ENCODE measurements around the gene CFAP45. TPM values are rescaled to one million over a fixed set of nuclear protein-coding genes. Genes with fewer than 3 reads are reported as not detected.

Gene CFAP45
- total and polyA plus RNA-seq, 4 donors = 1.3 to 11.7 (median 9.5) TPM

GRCh38 chr1:159827102-159827490, 72.9 kb downstream of the CFAP45 start:
- 88% methylated on average over 6 of the region's 6 CpGs for WGBS (ENCODE audit: insufficient coverage)
- H3K4me1 ChIP-seq (ENCODE audit: control insufficient read depth, insufficient read depth, low read length) = peaks cover 15% of the 10 kb centered on the region
- H3K27me3 ChIP-seq (ENCODE audit: control insufficient read depth, insufficient read depth, low read length) = no peaks in the 10 kb centered on the region
- no peak overlapping the region for H3K27ac ChIP-seq (ENCODE audit: low read depth, low read length)
- DNase-seq (ENCODE audit: low read depth in 4 of 6, low spot score in 6 of 6) = no peak
- no peaks in the 10 kb centered on the region for H3K9me3 ChIP-seq (ENCODE audit: control insufficient read depth, insufficient read depth, low read length)
- H3K36me3 ChIP-seq (ENCODE audit: control insufficient read depth, insufficient read depth, low read length) = no peaks in the 10 kb centered on the region
- no peak overlapping the region for H3K4me3 ChIP-seq (ENCODE audit: low read depth, low read length)

GRCh38 chr1:159826441-159827101, 73.4 kb downstream of the CFAP45 start, which contains the start of gene SLAMF8:
Gene SLAMF8 (plus strand): TSS chr1:159826873. CDS start chr1:159826899, 26 bp downstream.
- no peak within 1 kb of the TSS for H3K27ac ChIP-seq (ENCODE audit: low read depth, low read length)
- WGBS (ENCODE audit: insufficient coverage) = 79% methylated on average over 11 of the region's 11 CpGs
- H3K27me3 ChIP-seq (ENCODE audit: control insufficient read depth, insufficient read depth, low read length) = no peaks in the 10 kb centered on the region
- peaks cover 15% of the 10 kb centered on the region for H3K4me1 ChIP-seq (ENCODE audit: control insufficient read depth, insufficient read depth, low read length)
- H3K9me3 ChIP-seq (ENCODE audit: control insufficient read depth, insufficient read depth, low read length) = no peaks in the 10 kb centered on the region
- H3K36me3 ChIP-seq (ENCODE audit: control insufficient read depth, insufficient read depth, low read length) = no peaks in the 10 kb centered on the region
- no peak for DNase-seq (ENCODE audit: low read depth in 4 of 6, low spot score in 6 of 6)
- no peak within 1 kb of the TSS for H3K4me3 ChIP-seq (ENCODE audit: low read depth, low read length)

GRCh38 chr1:159825564-159825963, 74.4 kb downstream of the CFAP45 start:
- WGBS (ENCODE audit: insufficient coverage) = no CpG with 5 or more reads among the region's 3 CpGs
- H3K27ac ChIP-seq (ENCODE audit: low read depth, low read length) = no peak overlapping the region

GRCh38 chr1:159823406-159823805, 76.6 kb downstream of the CFAP45 start:
- Histone ChIP-seq H3K4me1 (ENCODE audit: control insufficient read depth, insufficient read depth, low read length) (peaks cover 5% of the 10 kb centered on the region), H3K27ac (ENCODE audit: low read depth, low read length) (no peak overlapping the region), H3K4me3 (ENCODE audit: low read depth, low read length) (no peak overlapping the region), H3K27me3 (ENCODE audit: control insufficient read depth, insufficient read depth, low read length) (no peaks in the 10 kb centered on the region), H3K36me3 (ENCODE audit: control insufficient read depth, insufficient read depth, low read length) (no peaks in the 10 kb centered on the region), H3K9me3 (ENCODE audit: control insufficient read depth, insufficient read depth, low read length) (no peaks in the 10 kb centered on the region)
- 5% methylated on average over 4 of the region's 7 CpGs for WGBS (ENCODE audit: insufficient coverage)
- DNase-seq (ENCODE audit: low read depth in 4 of 6, low spot score in 6 of 6) = peak in 2 of 6 donors; percentile 59 to 83

More at GRCh38 chr1:159825564-159825963, 74.4 kb downstream of the CFAP45 start:
- Histone ChIP-seq H3K27me3 (ENCODE audit: control insufficient read depth, insufficient read depth, low read length) (no peaks in the 10 kb centered on the region), H3K36me3 (ENCODE audit: control insufficient read depth, insufficient read depth, low read length) (no peaks in the 10 kb centered on the region), H3K4me1 (ENCODE audit: control insufficient read depth, insufficient read depth, low read length) (peaks cover 11% of the 10 kb centered on the region), H3K4me3 (ENCODE audit: low read depth, low read length) (no peak overlapping the region), H3K9me3 (ENCODE audit: control insufficient read depth, insufficient read depth, low read length) (no peaks in the 10 kb centered on the region)
- no peak for DNase-seq (ENCODE audit: low read depth in 4 of 6, low spot score in 6 of 6)

Small RNAs within 50 kb of the gene (small RNA-seq; reads per million reads assigned to genes)
- gene MIR4259 (ENCODE audit: low replicate concordance) (not detected), gene RF00570 (ENCODE audit: low replicate concordance) (3.8 reads per million, percentile 94 among the genes with 10 or more reads in this experiment)

Other genes starting within 250 kb of the CFAP45 start
- gene CRP, start 185.6 kb downstream of the CFAP45 start, total RNA-seq = not detected
- not detected for gene CRP, start 185.6 kb downstream of the CFAP45 start, polyA plus RNA-seq (ENCODE audit: insufficient read length in 2 of 2)
- gene DUSP23, start 119.2 kb downstream of the CFAP45 start, total RNA-seq = 10 to 100 TPM; 11.8 to 30.5 TPM
- 10 to 100 TPM; 21.3 to 24.9 TPM for gene DUSP23, start 119.2 kb downstream of the CFAP45 start, polyA plus RNA-seq (ENCODE audit: insufficient read length in 2 of 2)
- gene FCRL6, start 97.8 kb downstream of the CFAP45 start, total RNA-seq = under 1 TPM in 1 of 2 donors, not detected in 1; 0.20 TPM
- not detected for gene FCRL6, start 97.8 kb downstream of the CFAP45 start, polyA plus RNA-seq (ENCODE audit: insufficient read length in 2 of 2)
- gene SLAMF8, start 73.3 kb downstream of the CFAP45 start, total RNA-seq = under 1 TPM; 0.17 to 0.40 TPM
- not detected for gene SLAMF8, start 73.3 kb downstream of the CFAP45 start, polyA plus RNA-seq (ENCODE audit: insufficient read length in 2 of 2)
- gene VSIG8, start 37.5 kb downstream of the CFAP45 start, total RNA-seq = under 1 TPM in 1 of 2 donors, not detected in 1; 0.22 TPM
- gene VSIG8, start 37.5 kb downstream of the CFAP45 start, polyA plus RNA-seq (ENCODE audit: insufficient read length in 2 of 2) = under 1 TPM; 0.09 to 0.27 TPM
- gene TAGLN2, start 25.3 kb upstream of the CFAP45 start, total RNA-seq = 10 to 100 TPM; 75.1 to 85.4 TPM
- 100 to 1,000 TPM in 1 of 2 donors, 10 to 100 TPM in 1; 93.0 to 101 TPM for gene TAGLN2, start 25.3 kb upstream of the CFAP45 start, polyA plus RNA-seq (ENCODE audit: insufficient read length in 2 of 2)
- 1 to 10 TPM in 1 of 2 donors, under 1 TPM in 1; 0.50 to 1.3 TPM for gene IGSF9, start 45.4 kb upstream of the CFAP45 start, total RNA-seq
- gene IGSF9, start 45.4 kb upstream of the CFAP45 start, polyA plus RNA-seq (ENCODE audit: insufficient read length in 2 of 2) = 1 to 10 TPM; 4.0 to 4.9 TPM
- not detected for gene SLAMF9, start 54.1 kb upstream of the CFAP45 start, total RNA-seq
- not detected for gene SLAMF9, start 54.1 kb upstream of the CFAP45 start, polyA plus RNA-seq (ENCODE audit: insufficient read length in 2 of 2)
- 10 to 100 TPM in 1 of 2 donors, 1 to 10 TPM in 1; 8.8 to 10.5 TPM for gene PIGM, start 131.8 kb upstream of the CFAP45 start, total RNA-seq
- 10 to 100 TPM; 14.0 to 19.2 TPM for gene PIGM, start 131.8 kb upstream of the CFAP45 start, polyA plus RNA-seq (ENCODE audit: insufficient read length in 2 of 2)
- gene KCNJ10, start 170.0 kb upstream of the CFAP45 start, total RNA-seq = 10 to 100 TPM; 14.9 to 17.1 TPM
- gene KCNJ10, start 170.0 kb upstream of the CFAP45 start, polyA plus RNA-seq (ENCODE audit: insufficient read length in 2 of 2) = 10 to 100 TPM; 68.5 to 81.6 TPM
- gene KCNJ9, start 181.4 kb upstream of the CFAP45 start, total RNA-seq = 1 to 10 TPM; 2.3 to 5.1 TPM
- 10 to 100 TPM; 10.4 to 11.2 TPM for gene KCNJ9, start 181.4 kb upstream of the CFAP45 start, polyA plus RNA-seq (ENCODE audit: insufficient read length in 2 of 2)
- gene IGSF8, start 198.5 kb upstream of the CFAP45 start, total RNA-seq = 10 to 100 TPM; 38.5 to 50.2 TPM
- 10 to 100 TPM; 74.5 to 80.3 TPM for gene IGSF8, start 198.5 kb upstream of the CFAP45 start, polyA plus RNA-seq (ENCODE audit: insufficient read length in 2 of 2)
- 1,000 to 10,000 TPM in 1 of 2 donors, 100 to 1,000 TPM in 1; 281 to 2,060 TPM for gene ATP1A2, start 215.6 kb upstream of the CFAP45 start, total RNA-seq
- 100 to 1,000 TPM; 440 to 692 TPM for gene ATP1A2, start 215.6 kb upstream of the CFAP45 start, polyA plus RNA-seq (ENCODE audit: insufficient read length in 2 of 2)

All from spinal cord (tissue), 10 donors.